SK-N-SH (cell line): ENCODE data around the gene FRMD3. TPM values are rescaled to one million over a fixed set of nuclear protein-coding genes. Genes with fewer than 3 reads are reported as not detected.

ENCODE experiments used
- CTCF ChIA-PET: fragments of 300-600, 350-600 bp; formaldehyde crosslinking; extraction: SDS; loops from one replicate; lab custom pipeline; 2021; lab: Yijun Ruan, JAX
- POLR2A ChIA-PET: fragments of 350-600 bp; sonication (Branson Sonifier 250); formaldehyde crosslinking; extraction: SDS; loops from one replicate; lab custom pipeline; 2020; ENCODE audit warnings: antibody characterized with exemption, inconsistent platforms; lab: Yijun Ruan, JAX
- DNase-seq: peaks from one replicate; pipeline ENCODE4 v3.0.0; 2012
- H2AFZ ChIP-seq: fragments of 200-600 bp; sonication (generic); 2 replicates; pipeline ENCODE4 v1.8.1; 2016; ENCODE audit warnings: antibody characterized with exemption, mild to moderate bottlenecking, low read depth
- H3F3A ChIP-seq: fragments of 200-600 bp; sonication (generic); replicated peaks from 2 replicates; pipeline ENCODE3; 2016; ENCODE audit warnings: antibody characterized with exemption, mild to moderate bottlenecking; ENCODE audit not compliant: insufficient read depth
- H3K27ac ChIP-seq, 2 experiments: fragments of 200-500 bp in 1 of 2; fragments of 200-600 bp in 1 of 2; sonication (Bioruptor generic) in 1 of 2; sonication (generic), shearing (Covaris generic) in 1 of 2; 2 replicates each; pipeline versions ENCODE4 v1.5.1 to v1.6.1; 2014 to 2016; ENCODE audit warnings: low read depth in 2 of 2, inconsistent platforms in 1 of 2, low read length in 1 of 2, mild to moderate bottlenecking in 1 of 2, mixed read lengths in 1 of 2
- H3K27me3 ChIP-seq: fragments of 200-600 bp; sonication (generic), shearing (Covaris generic); 2 replicates; pipeline ENCODE4 v1.6.1; 2016; ENCODE audit warnings: mixed run types; ENCODE audit not compliant: insufficient read depth
- H3K36me3 ChIP-seq, 2 experiments: fragments of 200-500 bp in 1 of 2; fragments of 200-600 bp in 1 of 2; sonication (Bioruptor generic) in 1 of 2; sonication (generic) in 1 of 2; replicated peaks in 1 of 2; 2 replicates each; pipeline versions ENCODE3 to v1.5.1; 2014 to 2016; ENCODE audit warnings: low read length in 1 of 2, mild to moderate bottlenecking in 1 of 2; ENCODE audit not compliant: insufficient read depth in 2 of 2, control insufficient read depth in 1 of 2
- H3K4me1 ChIP-seq, 2 experiments: fragments of 200-500 bp in 1 of 2; fragments of 200-600 bp in 1 of 2; sonication (Bioruptor generic) in 1 of 2; sonication (generic), shearing (Covaris generic) in 1 of 2; 2 replicates each; pipeline versions ENCODE4 v1.5.1 to v1.6.1; 2014 to 2016; ENCODE audit warnings: low read depth in 1 of 2, low read length in 1 of 2, mixed run types in 1 of 2; ENCODE audit not compliant: insufficient read depth in 2 of 2, control insufficient read depth in 1 of 2
- H3K4me2 ChIP-seq: fragments of 200-600 bp; sonication (generic), shearing (Covaris generic); 2 replicates; pipeline ENCODE4 v1.6.1; 2017; ENCODE audit warnings: mixed run types
- H3K4me3 ChIP-seq, 2 experiments: fragments of 200-500 bp in 1 of 2; fragments of 200-600 bp in 1 of 2; sonication (Bioruptor generic) in 1 of 2; sonication (generic), shearing (Covaris generic) in 1 of 2; 2 replicates each; pipeline versions ENCODE4 v1.5.1 to v1.8.1; 2014 to 2016; ENCODE audit warnings: low read depth in 2 of 2, inconsistent platforms in 1 of 2, low read length in 1 of 2, mild to moderate bottlenecking in 1 of 2, mixed read lengths in 1 of 2, moderate library complexity in 1 of 2
- H3K79me2 ChIP-seq: fragments of 200-600 bp; sonication (generic); 2 replicates; pipeline ENCODE4 v1.8.1; 2017; ENCODE audit warnings: mild to moderate bottlenecking; ENCODE audit not compliant: insufficient read depth
- H3K9ac ChIP-seq: fragments of 200-600 bp; sonication (generic); 2 replicates; pipeline ENCODE4 v1.6.1; 2017; ENCODE audit warnings: mixed run types
- H3K9me2 ChIP-seq: fragments of 200-600 bp; sonication (generic); 2 replicates; pipeline ENCODE4 v1.6.1; 2017; ENCODE audit warnings: mixed run types
- H3K9me3 ChIP-seq: fragments of 200-600 bp; sonication (generic); 2 replicates; pipeline ENCODE4 v1.6.1; 2017; ENCODE audit warnings: mixed run types, mild to moderate bottlenecking, moderate library complexity
- H4K20me1 ChIP-seq: fragments of 200-600 bp; sonication (generic); 2 replicates; pipeline ENCODE4 v1.6.1; 2017; ENCODE audit warnings: mild to moderate bottlenecking, mixed run types; ENCODE audit not compliant: insufficient read depth
- CTCF ChIP-seq: fragments of 200-600 bp; sonication (generic); IDR thresholded peaks from 2 replicates; pipeline ENCODE4 v1.6.1; 2017; ENCODE audit warnings: antibody characterized with exemption, mild to moderate bottlenecking, moderate library complexity
- ELF1 ChIP-seq: IDR thresholded peaks from 2 replicates; pipeline ENCODE4 v1.4.0; 2012
- EZH2phosphoT487 ChIP-seq: fragments of 200-600 bp; sonication (generic); IDR thresholded peaks from 2 replicates; pipeline ENCODE4 v1.6.1; 2017; ENCODE audit warnings: low read depth, mixed run types, mild to moderate bottlenecking, antibody characterized with exemption, moderate library complexity, borderline replicate concordance
- FOSL2 ChIP-seq: IDR thresholded peaks from 2 replicates; pipeline ENCODE4 v1.4.0; 2012; ENCODE audit warnings: low read depth, mild to moderate bottlenecking, moderate library complexity, borderline replicate concordance
- IRF3 ChIP-seq: fragments of 150-350 bp; IDR thresholded peaks from 2 replicates; pipeline ENCODE4 v1.6.1; 2016; ENCODE audit warnings: mild to moderate bottlenecking, low read depth, low read length
- MEF2A ChIP-seq: IDR thresholded peaks from 2 replicates; pipeline ENCODE4 v1.4.0; 2012; ENCODE audit warnings: low read depth, borderline replicate concordance
- MXI1 ChIP-seq: IDR thresholded peaks from 2 replicates; pipeline ENCODE4 v1.6.1; 2012; ENCODE audit warnings: mild to moderate bottlenecking, low read depth, low read length, improper control_type of control experiment
- RXRA ChIP-seq: IDR thresholded peaks from 2 replicates; pipeline ENCODE4 v1.4.0; 2012; ENCODE audit warnings: low read depth, mild to moderate bottlenecking, borderline replicate concordance
- SIN3A ChIP-seq: IDR thresholded peaks from 2 replicates; pipeline ENCODE4 v1.6.1; 2012; ENCODE audit warnings: low read depth, mild to moderate bottlenecking, low read length, moderate library complexity, borderline replicate concordance
- TAF1 ChIP-seq: IDR thresholded peaks from 2 replicates; pipeline ENCODE4 v1.6.1; 2012; ENCODE audit warnings: low read depth, mild to moderate bottlenecking, low read length, moderate library complexity, borderline replicate concordance
- TCF12 ChIP-seq: IDR thresholded peaks from 2 replicates; pipeline ENCODE4 v1.4.0; 2012
- USF2 ChIP-seq: fragments of 150-350 bp; IDR thresholded peaks from 2 replicates; pipeline ENCODE4 v1.6.1; 2017; ENCODE audit warnings: antibody characterized with exemption, low read length, low read depth, borderline replicate concordance
- WGBS: methylation state at CpG from one replicate; pipeline ENCODE4 v1.1.6; 2017; ENCODE audit warnings: low lambda C conversion rate; 5-methylcytosine and 5-hydroxymethylcytosine counted together
- polyA plus RNA-seq, 3 experiments: library from polyadenylated mRNA; depleted of rRNA; stranded (reverse); fragments of >200 nt; gene quantifications; 2 replicates each; pipeline ENCODE4 v1.2.3, GENCODE V29; 2012
- TF ChIP-seq, protein P1 (sequence below): IDR thresholded peaks from 2 replicates; pipeline ENCODE4 v1.4.0; 2012; ENCODE audit warnings: low read depth

FRMD3 gene
- polyA plus RNA-seq, 1 of the 3 experiments (the other 2 are of a cell fraction), result 0.89 TPM

GRCh38 chr9:83466351-83466750 lies 71.8 kb downstream of the FRMD3 start (continued):
- TF ChIP-seq CTCF, result no peak
- no peak for TF ChIP-seq FOSL2
- TF ChIP-seq MXI1, result no peak
- TF ChIP-seq SIN3A, result no peak
- no peak for TF ChIP-seq EZH2phosphoT487
- no peak for TF ChIP-seq TAF1
- TF ChIP-seq, protein P1, sequence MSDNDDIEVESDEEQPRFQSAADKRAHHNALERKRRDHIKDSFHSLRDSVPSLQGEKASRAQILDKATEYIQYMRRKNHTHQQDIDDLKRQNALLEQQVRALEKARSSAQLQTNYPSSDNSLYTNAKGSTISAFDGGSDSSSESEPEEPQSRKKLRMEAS, result no peak
- no peak for TF ChIP-seq MEF2A
- TF ChIP-seq TCF12, result no peak
- no peak for TF ChIP-seq USF2

GRCh38 chr9:83459830-83460229 lies 78.4 kb downstream of the FRMD3 start:
- Histone ChIP-seq H3F3A (no peaks in the 10 kb centered on the region), H3K79me2 (peaks cover 68% of the 10 kb centered on the region), H3K4me3 (no peak overlapping the region), H4K20me1 (no peaks in the 10 kb centered on the region; the same call in 1 of the 2 replicates), H3K4me1 (no peaks in the 10 kb centered on the region), H3K9me3 (no peaks in the 10 kb centered on the region), H3K9ac (no peak overlapping the region), H3K27me3 (no peaks in the 10 kb centered on the region), H3K4me2 (no peak overlapping the region), H3K9me2 (no peaks in the 10 kb centered on the region), H2AFZ (no peak overlapping the region), H3K27ac (no peak overlapping the region), H3K36me3 (no peaks in the 10 kb centered on the region)
- ChIA-PET CTCF (no interaction called here), POLR2A (no interaction called here)
- WGBS, result 88% methylated on average over 3 of the region's 4 CpGs
- no peak for DNase-seq
- TF ChIP-seq ELF1 (no peak), USF2 (no peak), EZH2phosphoT487 (no peak), RXRA (no peak), FOSL2 (no peak), IRF3 (no peak), MXI1 (no peak)
- TF ChIP-seq, protein P1, result no peak
